Measurements from ENCODE around the gene PTPRT.
"Not testable (repeated sequence)": the region's sequence is repeated elsewhere in the genome, so short reads cannot be mapped to it uniquely, and the experiment has no call there.

Gene PTPRT

DNA sequence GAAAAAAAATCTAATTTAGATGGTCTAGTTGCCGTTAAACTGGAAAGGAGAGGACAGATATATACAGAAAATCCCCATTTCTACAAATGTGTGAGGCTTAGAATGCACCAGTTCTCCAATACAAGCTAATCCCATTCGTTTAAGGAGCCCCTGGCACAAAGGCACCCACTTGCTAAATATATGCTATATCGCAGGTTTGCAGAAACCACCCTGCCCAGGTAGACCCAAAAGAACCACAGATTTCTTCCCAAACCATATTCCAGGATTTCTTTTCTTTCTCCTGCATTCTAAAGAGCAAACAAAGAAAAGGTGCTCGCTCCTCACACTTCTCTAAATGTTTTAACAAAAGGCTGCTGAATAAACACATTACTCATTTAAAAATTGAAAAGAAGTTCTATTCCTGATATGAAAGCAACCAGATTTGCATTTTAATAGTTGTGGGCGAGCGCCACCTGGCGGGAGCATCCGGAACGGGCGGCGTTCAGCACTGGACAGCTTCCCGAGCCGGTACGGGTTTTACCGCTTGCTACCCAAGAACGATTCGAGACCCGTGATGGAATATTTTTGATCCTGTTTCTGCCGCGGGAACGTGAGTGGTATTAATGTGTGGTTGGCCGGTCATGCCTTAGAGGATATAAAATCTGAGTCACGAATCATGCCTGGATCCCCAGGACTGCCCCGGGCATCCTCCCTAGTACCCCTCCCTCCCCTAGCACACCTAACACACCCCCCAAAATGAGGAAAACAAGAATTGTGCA, 2.1 kb downstream of the PTPRT start:
- peak; percentile 36 to 40 for DNase-seq (ENCODE audit: low read depth in 1 of 2, low spot score in 1 of 2)

DNA sequence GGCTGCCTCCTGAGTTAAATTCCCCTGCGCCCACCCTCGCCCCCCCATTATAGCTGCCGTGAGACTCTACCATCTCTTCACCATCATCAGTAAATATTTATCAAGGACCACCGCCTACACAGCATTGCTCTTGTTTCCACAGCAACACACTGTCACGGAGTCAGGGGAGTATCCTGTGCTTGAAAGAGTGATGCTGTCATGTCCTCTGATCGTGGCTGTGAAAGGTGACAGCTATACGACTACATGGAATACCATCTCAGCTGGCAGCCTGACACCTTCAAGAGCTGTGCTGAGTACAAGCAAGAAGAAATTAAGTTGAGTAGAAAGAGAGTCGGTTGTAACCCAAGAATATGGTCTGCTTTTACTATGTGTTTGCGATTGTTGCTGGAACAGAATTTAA, 3.4 kb downstream of the PTPRT start:
- DNase-seq (ENCODE audit: low read depth in 1 of 2, low spot score in 1 of 2) = no peak

DNA sequence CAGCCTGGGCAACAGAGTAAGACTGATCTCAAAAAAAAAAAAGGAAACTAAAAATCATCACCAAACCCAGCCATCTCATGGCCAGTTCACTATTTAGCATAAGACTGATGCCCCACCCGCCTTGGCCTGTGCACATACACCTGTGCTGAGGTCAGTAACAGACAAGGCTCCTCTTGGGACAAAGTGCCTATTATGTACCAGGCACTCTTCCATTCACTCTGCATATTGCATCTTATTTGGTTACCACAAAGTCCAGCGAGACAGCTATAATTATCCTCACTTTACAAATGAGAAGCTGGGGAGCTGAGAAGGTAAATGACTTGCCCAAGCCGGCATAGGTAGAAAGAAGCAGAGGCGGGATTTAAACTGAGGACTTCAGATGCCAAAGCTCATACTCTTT, 3.8 kb downstream of the PTPRT start:
- DNase-seq (ENCODE audit: low read depth in 1 of 2, low spot score in 1 of 2) = no peak

DNA sequence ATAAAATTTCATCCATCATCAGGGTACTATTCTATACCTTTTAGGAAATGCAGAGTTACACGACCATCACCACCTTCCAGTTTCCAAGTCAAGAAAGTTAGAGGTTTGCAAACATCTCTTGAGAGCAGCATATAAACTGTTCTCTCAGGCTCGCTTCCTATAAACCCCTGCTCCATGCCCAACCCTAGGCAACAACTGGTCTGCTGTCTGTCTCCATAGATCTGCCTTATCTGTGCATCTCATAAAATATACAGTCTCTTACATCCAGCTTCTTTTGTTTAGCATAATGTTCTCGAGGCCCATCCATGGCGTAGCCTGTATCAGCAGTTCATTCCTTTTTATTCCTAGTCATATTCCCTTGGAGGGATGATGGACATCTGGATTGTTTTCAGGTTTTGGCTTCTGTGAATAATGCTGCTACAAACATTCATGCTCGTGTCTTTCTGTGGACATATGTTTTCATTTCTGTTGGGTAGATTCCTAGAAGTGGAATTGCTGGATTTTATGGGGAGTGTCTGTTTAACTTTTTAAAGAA, 6.1 kb downstream of the PTPRT start:
- DNase-seq (ENCODE audit: low read depth in 1 of 2, low spot score in 1 of 2) = no peak

DNA sequence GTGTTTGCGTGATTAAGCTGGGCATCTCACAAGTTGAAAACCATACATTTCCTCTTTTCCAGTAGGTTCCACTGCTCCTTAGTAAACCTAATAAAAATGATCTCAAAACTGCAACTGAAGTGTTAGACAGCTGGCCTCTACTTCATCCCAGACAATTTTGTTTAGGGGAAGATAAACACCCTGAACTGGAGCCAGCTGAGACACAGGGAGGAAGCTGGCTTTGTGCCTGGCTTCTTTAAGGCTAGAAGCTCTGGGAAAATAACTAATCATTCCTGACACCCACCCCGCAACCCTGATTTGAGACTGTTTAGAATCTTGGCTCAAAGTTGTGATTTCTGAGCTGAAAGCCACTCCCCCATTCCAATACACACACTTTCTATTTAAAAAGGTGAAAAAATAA, 11.6 kb downstream of the PTPRT start:
- no peak for DNase-seq (ENCODE audit: low read depth in 1 of 2, low spot score in 1 of 2)

DNA sequence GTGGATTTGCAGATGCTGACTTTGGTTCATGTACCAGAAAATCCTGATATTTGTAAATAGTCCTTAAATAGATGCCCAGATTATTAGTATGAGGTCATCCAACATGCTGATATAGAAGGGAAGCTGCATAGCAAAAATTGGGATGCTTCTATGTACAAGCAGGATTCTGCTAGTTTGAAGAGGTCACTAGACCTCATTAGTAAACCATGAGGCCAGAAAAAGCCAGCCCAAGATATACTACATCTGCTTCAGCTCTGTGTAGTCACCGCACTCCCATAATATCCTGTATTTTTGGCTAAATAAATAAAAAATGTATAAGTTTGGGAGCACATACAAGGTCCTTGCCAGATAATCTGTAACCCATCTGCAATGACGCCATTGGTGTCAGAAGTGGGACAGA, 13.0 kb downstream of the PTPRT start:
- no peak for DNase-seq (ENCODE audit: low read depth in 1 of 2, low spot score in 1 of 2)

DNA sequence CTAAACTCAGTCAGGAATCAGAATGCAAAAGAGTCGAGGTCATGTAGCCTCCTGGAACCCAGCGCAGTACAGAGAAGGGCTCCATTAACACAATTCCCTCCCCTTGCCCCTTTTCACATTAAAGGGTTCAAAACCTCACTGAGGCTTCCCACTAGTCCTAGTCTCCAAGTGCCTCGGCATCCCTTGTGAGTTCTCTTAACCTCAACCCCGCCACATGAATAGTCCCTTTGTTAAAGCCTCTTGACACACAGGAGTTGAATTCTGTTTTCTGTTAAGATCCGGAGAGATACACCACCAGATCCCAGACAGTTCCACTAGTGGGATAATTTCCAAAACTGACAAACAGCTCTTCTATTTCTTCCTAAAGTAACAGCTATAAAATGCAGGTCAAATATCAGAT, 17.8 kb downstream of the PTPRT start:
- DNase-seq (ENCODE audit: low read depth in 1 of 2, low spot score in 1 of 2) = no peak

DNA sequence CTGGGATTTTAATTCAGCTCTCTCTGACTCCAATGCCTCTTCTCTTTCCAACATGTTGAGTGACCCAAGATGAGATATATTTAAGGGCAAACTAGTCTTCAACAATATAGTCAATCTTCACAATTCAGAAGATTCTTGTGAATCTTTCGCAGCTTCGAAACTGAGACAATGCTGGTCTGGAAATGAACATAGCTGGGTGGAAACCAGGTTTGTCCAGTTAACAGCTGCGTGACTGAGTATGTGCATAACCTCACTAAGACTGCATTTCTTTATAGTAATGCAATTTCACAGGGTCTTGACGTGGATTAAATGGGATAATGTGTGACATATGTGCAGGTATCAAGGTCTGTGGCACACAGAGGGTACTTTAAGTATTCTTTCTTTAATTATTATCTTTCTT, 18.9 kb downstream of the PTPRT start:
- DNase-seq (ENCODE audit: low read depth in 1 of 2, low spot score in 1 of 2) = no peak

DNA sequence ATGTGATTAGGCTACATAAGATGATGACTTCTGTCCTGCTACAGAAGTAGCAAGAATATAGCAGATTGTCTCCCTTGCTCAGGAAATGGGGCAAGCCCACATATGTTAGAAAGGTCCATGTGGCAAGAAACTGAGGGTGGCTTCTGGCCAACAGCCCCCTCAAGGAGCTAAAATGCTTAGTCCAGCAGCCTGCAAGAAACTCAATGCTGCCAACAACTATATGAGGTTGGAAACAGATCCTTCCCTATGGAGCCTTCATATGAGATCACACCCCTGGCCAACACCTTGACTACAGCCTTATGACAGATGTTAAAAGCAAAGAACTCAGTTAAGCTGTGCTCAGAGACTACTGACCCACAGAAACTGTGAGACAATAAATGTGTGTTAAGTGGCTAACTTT, 22.1 kb downstream of the PTPRT start:
- no peak for DNase-seq (ENCODE audit: low read depth in 1 of 2, low spot score in 1 of 2)

DNA sequence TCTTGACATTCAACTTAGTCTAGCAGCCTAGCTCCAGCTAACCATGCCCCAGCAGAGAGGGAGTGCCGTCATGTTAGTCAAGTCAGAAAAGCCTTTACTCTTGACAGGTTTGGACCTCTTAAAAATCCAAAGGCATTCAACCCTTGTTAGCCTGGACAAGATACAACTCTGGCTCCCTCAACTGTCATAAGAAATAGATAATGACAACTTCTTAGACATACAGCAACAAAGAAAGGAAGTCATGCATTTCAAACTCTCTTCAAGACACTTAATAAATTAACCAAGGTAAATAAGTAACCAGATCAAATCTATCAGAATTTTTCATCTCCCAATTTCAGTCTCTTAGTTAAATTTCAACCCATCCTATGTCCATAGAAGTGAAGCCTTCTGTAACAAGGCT, 22.7 kb downstream of the PTPRT start:
- DNase-seq (ENCODE audit: low read depth in 1 of 2, low spot score in 1 of 2) = no peak

DNA sequence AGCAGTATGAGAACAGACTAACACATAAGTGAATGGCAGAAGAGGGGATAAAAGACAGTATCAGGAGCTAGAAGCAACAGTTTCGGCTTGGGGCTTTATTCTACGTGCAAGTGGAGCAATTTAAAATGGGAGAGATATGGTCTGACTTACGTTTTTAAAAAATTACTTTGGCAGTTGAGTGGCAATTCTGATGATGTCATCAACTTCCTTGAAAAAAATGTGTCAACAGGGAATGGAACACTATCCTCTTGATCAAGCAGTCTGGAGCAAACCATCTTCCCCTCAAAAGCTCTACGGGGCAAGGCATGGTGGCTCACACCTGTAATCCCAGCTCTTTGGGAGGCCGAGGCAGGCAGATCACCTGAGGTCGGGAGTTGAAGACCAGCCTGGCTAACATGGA, 24.1 kb downstream of the PTPRT start:
- DNase-seq (ENCODE audit: low read depth in 1 of 2, low spot score in 1 of 2) = no peak

DNA sequence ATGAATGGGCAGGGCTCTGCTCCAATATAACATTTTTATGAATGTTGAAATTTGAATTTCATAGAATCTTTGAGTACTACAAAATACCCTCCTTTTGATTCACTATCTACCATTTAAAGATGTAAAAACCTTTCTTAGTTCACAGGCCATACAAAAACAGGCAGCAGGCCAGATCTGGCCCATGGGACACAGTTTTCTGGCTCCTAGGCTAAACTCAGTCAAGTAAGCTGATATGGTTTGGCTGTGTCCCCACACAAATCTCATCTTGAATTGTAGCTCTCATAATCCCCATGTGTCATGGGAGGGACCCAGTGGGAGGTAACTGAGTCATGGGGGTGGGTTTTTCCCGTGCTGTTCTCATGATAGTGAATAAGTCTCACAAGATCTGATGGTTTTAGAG, 25.0 kb downstream of the PTPRT start:
- DNase-seq (ENCODE audit: low read depth in 1 of 2, low spot score in 1 of 2) = not testable (repeated sequence)

DNA sequence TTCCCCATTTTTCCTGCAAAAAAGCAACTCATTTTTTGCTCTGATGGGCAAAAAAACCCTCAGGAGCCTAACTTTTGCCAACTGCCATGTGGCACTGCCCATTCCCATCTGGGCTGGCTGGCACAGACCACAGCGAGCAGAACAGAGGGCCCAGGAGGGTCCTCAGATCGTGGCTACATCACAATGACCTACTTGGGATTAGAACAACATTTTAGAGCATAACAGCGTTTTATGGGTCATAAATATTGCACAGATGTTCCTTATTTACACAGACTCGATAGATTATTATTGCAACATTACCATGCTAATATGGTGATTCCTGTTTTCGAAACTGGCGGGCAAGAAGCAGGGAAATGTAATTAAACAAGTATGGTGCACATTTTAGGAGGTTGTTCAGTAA, 28.0 kb downstream of the PTPRT start:
- DNase-seq (ENCODE audit: low read depth in 1 of 2, low spot score in 1 of 2) = no peak

DNA sequence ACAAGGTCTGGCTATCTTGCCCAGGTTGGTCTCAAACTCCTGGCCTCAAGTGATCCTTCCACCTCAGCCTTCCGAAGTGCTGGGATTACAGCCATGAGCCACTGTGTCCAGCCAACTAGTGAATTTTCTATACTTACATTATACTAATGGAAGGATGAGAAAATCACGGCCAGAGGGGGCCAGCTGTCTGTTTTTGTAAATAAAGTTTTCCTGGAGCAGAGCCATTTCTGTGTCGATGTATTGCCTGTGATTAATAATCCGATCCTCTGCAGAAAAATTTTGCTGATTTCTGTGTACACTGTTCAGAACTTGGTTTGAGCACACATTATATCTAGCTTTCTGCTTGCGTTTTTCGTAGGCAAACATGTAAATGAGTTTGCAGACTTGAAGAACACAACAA, 28.8 kb downstream of the PTPRT start:
- no peak for DNase-seq (ENCODE audit: low read depth in 1 of 2, low spot score in 1 of 2)

DNA sequence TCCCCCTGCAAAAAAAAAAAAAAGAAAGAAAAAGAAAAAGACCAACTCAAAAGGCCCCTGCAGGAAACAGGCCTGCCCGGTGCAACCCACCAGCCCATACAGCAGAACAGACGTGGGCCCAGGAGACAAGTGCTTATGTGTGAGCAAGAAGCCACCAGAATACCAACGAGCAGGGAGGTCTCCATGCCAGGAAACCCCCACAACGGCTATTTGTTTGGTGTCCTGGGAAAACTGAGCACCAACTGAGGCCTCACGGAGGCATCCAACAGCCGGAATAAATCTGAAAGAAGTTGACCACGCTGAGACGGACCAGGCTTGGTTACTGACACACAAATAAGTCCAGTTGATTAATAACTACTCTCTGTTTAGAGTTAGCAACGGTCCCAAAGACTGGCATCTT, 29.7 kb downstream of the PTPRT start:
- DNase-seq (ENCODE audit: low read depth in 1 of 2, low spot score in 1 of 2) = no peak

DNA sequence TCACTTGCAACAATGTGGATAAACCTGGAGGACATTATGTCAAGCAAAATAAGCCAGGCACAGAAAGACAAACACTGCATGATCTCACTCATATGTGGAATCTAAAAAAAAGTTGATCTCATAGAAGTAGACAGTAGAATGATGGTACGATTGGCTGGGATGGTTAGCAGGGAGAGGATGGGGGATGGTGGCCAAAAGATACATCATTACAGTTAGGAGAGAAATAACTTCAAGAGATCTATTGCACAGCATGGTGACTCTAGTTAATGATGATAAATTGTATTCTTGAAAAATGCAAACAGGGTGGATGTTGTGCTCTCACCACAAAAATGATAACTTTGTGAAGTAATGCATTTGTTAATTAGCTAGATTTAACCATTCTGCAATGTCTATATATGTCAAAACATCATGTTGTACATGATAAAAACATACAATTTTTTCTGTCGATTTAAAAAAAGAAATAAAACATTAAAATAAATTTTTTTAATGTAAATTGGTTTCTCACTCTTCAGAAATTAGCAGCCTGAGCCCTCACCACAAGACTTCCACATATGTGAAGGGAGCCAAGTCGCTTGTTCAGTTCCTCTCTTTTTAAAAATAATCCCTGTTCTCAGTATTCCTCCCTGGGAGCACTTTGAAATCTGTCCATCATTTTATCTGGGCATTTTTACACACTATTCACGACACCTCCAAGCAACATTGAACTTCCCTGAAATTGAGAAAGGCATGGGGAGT, 34.2 kb downstream of the PTPRT start:
- no peak for DNase-seq (ENCODE audit: low read depth in 1 of 2, low spot score in 1 of 2)

DNA sequence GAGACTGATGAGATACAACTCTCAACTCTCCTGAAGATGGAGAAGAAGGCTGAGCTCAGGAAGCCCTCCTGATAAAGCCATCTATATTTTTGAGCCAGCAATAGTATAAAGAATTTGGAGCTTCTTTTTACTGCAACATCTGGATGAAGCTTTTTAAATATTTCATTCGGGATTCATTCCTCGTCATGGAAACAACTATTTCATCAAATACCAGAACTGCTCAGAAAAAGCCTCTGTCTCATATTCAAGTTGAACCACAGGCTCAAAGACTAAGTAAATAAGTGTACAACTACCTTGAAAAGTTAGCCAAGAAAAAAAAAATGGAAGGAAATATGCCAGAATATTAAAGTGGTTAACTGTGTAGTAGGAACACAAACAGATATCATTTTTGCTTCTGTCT, 37.8 kb downstream of the PTPRT start:
- DNase-seq (ENCODE audit: low read depth in 1 of 2, low spot score in 1 of 2) = no peak

DNA sequence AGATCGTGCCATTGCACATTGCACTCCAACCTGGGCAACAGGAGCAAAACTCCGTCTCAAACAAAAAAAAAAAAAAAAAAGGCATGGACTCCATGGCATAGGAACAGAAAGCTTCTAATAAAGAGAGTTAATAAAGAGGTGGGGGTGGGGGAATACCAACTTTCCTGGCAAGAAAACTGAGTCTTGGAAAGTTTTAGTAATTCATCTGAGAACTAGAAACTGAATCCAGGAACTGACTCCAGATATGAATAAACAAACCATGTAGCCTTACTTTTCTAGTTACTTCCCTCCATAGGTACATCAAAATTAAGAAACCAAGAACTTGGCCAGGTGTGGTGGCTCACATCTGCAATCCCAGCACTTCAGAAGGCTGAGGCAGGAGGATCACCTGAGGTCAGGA, 38.5 kb downstream of the PTPRT start:
- no peak for DNase-seq (ENCODE audit: low read depth in 1 of 2, low spot score in 1 of 2)

DNA sequence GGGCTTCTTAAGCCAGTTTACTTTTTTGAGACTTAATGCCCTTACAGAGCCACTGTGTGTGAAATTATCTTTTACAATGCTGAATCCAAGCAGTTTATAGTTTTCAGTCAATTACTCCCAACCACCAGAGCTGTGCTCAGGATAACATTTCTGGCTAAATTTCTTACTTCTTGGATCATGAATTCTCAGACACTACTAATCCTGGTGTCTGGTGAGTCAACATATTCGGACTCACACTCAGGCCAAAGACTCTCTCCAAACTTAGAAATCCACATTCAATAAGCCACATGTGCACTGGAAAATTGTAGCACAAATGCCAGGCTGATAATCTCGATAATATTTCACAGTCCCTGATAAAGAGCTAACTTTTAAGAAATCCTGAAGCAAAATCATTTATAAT, 49.0 kb downstream of the PTPRT start:
- DNase-seq (ENCODE audit: low read depth in 1 of 2, low spot score in 1 of 2) = no peak

DNA sequence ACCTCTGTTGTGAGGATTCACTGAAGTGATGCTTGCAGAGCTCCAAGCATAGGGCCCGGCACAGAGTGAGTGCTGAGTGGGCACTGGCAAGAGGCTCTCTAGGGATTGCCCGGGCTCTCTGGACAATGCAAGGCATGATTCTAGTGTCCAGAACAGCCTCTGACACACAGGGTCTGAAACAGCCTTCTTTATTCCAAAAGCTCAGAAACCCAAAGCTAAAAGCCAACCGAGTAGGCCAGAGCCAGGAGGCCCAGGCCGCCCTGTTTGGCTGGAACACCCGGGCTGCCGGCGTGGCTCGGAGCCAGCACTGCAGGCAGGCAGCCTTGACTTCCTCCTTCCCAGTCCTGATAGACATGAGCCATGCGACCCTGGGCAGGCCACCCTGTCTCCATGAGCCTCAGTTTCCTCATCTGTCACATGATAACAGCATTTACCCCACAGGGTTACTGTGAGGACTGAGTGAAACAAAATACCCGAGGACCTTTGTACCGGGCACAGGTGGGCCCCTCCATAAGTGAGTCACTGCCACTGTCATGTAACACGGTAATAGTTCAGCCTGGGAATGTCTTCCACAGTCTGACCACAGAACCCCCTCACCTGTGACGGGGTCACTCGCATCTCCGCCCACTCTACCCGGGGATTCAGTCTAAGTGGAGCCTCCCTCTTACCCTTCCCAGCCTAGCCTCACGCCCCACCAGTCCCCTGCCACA, 51.5 kb downstream of the PTPRT start:
- no peak for DNase-seq (ENCODE audit: low read depth in 1 of 2, low spot score in 1 of 2)

DNA sequence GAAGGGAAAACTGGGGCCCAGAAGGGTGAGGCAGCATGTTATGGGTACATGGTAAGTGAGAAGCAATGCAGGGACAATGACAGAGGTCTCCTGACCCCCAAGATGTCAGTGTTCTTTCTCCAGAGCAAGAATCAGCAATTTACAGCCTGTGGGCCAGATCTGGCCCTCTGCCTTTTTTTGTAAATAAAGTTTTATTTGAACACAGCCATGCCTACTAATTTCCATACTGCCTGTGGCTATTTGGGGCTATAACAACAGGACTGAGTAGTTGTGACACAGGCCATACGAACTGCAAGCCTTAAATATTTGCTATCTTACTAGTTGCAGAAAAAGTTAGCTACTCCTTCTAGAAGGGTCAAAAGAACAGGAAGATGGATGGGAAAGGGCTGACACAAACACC, 52.5 kb downstream of the PTPRT start:
- DNase-seq (ENCODE audit: low read depth in 1 of 2, low spot score in 1 of 2) = no peak

DNA sequence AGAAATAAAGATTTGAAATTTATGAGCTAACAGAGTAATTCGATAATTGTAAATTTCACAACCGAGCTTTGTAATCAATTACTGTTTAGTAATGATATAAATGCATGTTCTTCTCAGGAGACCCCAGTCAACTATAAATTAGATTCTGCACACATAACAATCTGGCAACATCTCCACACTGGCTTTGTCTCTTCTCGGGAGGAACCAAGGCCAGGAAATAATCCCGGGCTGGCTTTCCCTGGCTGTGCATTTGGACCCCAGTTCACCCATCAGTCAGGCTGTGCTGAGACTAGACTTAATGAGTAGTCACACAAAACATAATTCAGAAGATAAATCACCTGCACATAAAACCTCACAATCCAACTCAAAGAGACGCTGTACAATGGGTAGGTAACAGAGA, 65.5 kb downstream of the PTPRT start:
- no peak for DNase-seq (ENCODE audit: low read depth in 1 of 2, low spot score in 1 of 2)

Measured in activated CD4-positive, alpha-beta T cell treated with anti-CD3 and anti-CD28 coated beads, Interleukin-2, amount 50 U/mL, for 24 hours (primary cell).